GM21515 (cell line): ENCODE results near the gene BNC2.

Experiments used
- ATAC-seq: cut with Tn5 transposase; IDR thresholded peaks from one replicate; pipeline ENCODE4 v1.9.1; 2021; ENCODE audit not compliant: unreplicated experiment

Gene BNC2

DNA sequence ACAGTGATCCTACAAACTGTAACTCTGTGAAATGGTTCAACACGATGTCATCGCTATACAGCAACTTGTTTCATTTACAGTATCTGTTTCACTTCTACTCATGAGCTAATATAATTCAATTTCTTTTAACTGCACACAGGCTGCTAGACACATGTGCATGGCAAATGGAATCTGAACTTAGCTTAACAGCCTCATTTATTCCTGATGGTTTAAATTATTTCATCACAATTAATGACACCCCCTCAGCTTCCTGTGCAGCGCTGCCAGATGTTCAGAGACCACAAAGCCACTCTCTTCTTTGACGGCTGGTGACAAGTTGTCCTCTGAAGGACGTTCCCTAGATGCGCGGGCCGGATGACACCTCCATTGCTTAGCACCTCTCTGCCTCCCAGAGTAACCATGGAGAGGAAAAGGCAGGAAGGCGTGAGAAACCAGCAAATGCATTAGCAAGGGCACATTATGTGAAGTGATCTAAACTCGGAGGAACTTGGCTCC lies 191.1 kb downstream of the BNC2 start:
- no peak for ATAC-seq

DNA sequence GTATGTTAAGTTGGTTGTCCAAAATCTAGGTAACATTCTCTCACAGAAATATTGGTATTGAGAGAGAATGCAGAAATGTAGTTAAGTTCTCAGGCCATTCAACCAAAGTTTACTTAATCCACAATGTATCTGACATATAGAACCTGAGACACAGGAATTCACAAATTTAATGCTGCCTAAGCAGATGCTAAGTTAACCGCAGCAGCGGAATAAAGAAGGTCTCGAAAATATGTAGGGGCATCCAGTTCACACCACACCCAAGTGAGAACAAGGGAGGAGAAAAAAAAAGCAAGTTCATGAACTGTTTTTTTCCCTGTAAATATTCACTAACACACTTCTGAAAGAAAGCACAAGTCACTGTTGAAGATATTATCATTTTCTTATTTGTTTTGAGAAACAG lies 194.0 kb downstream of the BNC2 start:
- no peak for ATAC-seq

DNA sequence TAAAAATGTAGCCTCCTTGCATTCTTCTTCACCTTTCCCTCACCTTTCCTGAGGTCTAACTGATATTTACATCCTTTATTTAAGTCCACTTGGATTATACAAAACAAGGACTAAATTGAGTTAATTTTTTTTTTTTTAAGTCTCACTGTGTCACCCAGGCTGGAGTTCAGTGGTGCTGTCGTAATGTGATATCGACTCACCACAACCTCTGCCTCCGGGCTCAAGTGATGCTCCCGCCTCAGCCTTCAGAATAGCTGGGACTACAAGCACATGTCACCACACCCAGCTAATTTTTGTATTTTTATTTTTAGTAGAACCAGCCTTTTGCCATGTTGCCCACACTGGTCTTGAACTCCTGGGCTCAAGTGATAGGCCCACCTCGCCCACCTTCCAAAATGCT lies 195.3 kb downstream of the BNC2 start:
- no peak for ATAC-seq

DNA sequence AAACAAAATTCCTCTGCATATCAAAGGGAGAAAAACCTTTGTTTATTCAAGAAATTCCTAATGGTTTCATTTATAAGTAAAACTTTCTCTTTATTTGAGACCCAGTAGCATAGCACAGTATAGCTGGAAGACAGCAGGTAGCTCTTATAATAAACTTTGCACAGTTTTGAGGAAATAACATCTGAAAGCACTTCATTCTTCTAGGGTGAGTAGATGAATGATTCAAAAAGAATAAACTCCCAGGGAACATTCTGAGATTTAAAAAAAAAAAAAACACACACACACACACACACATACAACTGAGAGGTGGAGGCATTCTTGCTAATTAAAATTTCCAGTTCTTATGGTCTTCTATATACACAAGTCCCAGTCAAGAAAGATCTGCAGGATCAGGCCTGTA lies 197.3 kb downstream of the BNC2 start:
- ATAC-seq, result no peak

- no peak for ATAC-seq
Measured at GRCh38 chr9:16672501-16672900, 198.0 kb downstream of the BNC2 start.

DNA sequence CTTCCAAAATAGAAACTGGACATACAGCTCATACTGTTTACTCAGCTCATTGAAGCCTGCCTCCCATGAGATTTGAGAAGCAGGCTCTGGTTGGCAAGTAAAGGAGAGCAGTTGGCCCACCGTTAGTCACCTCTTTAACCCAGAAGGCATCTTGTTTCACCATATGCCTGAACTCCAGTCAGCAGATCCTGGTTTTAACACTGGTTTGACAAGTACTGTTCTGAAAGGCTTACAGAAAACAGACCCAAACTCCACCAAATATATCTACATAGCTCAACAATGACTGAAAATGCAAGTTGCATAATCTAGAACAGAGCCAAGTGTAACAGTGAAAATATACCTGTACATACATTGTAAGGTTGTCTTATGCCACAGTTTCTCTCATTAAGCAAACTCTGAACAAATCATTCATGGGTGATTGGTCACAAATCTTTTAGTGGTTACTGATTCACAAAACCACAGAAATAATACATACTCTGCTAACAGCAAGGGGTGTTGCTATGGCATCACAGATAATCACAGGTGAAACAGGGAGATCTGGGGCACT lies 198.8 kb downstream of the BNC2 start:
- ATAC-seq, result no peak

DNA sequence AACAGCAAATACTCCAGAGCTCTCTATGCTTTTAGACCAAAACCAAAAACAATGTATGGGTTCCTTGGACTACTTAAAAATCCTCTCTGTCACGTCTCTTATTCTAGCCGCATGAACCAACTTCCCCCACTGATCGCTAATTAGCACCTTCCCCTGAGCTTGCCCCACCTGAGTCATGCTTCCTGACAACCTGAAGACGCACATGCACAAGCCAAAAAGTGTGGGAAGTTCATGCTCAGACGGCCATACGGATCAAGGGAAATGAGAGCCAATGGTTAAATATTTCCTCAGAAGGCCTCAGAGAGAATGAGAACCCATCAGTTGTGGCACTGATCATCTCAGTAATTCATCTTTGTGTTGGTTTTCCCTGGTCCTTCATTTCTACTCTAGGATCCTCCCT lies 199.7 kb downstream of the BNC2 start:
- no peak for ATAC-seq

DNA sequence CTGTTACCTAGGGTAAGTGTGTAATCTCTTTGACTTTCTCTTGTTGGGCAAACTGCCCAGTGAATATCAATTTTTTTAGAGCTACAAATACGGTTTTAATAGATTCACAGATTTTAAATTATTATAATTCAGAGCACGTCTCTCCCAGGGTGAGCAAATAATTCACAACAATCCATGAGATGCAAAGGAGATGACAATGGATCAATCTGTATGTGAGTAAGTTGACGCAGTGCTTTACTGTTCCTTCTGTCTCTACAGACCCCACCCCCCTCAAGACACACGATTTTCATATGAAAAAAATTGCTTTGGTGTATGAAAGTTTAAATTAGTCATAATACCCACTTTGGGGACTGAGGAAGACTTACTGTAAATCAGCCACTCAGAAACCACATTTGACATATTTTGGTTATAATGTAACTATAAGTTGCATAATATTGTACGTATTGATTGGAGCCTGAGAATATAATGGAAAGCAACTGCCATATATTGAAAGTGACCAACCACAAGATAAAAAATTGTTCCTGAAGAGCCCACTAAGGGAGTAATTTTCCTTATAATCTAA lies 201.7 kb downstream of the BNC2 start:
- ATAC-seq, result no peak

DNA sequence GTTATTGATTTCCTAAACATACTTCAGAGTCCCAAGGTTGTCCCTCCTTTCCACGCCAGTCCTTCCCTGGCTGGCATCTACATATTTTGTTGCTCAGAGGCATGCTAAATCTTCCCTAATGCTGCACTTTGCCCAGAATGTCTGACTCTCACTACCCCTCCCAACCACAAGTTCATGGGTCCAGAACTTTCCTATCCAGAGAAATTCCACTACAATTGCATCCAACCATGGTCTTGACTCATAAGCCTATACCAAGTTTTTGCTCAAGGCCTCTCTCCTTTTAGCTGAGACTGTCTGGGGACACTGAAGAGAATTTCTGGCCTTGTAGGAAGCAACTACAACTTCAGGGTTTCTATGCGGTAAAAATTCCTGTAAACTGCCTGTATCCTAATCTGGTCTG lies 206.3 kb downstream of the BNC2 start:
- ATAC-seq, result no peak

DNA sequence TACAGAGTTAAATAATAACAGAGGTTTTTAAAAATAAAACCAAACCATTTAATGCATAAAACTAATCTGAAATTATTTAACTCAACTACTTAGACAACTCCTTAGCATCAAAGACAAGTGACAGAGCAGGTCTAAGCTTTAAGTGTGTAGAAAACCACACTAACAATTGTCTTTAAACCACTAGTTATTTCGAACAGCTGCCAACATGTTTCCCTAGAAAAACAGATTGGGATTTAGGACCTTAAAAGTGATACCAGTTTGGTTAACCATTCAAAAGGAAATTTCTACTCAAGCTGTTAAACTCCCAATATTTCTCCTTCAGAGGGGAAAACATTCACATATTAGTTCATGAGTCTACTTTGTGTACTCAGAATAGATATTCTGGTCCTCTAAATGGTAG lies 208.7 kb downstream of the BNC2 start:
- no peak for ATAC-seq

DNA sequence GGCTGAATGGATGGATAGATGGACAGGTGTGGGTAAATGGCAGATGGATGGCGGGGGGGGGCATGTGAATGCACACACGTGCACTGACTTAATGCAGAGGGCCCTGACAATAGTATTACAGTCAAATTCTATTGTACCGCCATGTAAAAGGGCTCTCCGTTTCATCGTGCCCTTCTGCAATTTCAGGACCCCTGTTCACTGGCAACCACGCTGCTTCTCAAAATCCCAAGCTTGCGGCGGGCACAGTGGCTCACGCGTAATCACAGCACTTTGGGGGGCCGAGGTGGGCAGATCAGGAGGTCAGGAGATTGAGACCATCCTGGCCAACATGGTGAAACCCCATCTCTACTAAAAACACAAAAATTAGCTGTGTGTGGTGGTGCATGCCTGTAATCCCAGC lies 211.4 kb downstream of the BNC2 start:
- ATAC-seq, result no peak

- no peak for ATAC-seq
Measured at GRCh38 chr9:16656432-16657169, 213.9 kb downstream of the BNC2 start.

DNA sequence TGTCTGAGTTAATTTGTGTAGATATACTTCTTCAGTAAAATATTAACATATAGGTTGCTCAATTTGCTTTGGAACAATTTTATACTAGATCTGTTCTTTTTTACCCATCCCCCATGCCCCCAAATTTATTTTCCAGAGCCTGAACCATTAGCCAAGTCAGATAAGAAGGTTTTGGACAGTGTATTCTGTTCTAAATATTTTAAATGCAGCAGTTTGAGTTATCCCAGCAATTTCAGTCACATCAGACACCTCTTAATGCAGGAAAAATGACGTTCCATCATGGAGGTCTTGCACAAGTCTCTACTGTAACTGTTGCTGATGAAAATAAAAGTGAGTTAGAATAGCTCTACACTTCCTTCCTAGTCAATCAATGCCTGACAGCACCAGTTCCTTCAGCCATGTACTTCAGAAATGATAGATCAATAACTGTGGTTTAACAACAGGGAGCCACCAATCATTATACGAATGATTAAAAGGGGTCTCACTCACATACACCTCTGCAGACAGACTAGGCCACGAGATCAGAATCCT lies 215.8 kb downstream of the BNC2 start:
- no peak for ATAC-seq

GRCh38 chr9:16653491-16654399 lies 216.7 kb downstream of the BNC2 start:
- no peak for ATAC-seq

DNA sequence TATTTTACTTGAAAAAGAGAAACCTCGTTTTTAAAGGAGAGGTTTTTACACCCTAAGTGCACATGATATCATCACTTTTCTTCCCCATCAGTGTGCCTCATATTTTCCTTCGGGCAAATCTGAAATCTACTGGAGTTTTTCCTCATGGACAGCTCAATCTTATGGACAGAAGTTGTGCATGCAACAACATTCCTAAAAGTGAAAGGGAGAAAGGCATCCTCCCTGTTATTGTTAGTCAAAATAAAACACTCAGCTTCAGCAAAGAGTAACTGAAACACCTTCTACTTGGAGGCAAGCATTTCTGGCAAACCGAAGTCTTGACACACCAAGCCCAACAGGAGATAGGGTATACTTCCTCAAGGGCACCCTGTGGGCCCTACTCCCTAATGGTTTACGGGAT lies 217.9 kb downstream of the BNC2 start:
- ATAC-seq, result no peak

DNA sequence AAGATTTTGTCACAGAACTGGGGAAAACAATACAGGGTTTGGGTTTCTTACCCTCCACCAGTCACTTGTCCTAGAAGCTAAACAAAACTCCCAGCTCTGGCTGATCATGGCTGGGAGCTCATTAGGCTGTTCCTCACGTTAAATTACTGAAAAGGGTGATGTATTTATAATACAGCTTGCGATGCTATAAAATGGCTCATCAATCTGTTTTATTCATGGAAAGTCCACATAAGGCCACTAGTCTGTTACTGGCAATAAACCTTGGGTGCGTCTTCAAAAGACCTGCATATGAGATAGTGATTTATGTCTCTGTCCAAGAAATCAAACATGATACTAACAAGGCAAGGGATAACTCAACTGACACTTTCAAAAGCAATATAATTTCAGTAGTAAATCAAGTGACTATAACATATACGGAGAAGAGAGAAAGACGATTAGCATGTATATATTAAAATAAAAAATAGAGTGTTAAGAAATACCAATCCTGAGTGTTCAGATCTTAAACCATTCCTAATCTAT lies 219.0 kb downstream of the BNC2 start:
- no peak for ATAC-seq

DNA sequence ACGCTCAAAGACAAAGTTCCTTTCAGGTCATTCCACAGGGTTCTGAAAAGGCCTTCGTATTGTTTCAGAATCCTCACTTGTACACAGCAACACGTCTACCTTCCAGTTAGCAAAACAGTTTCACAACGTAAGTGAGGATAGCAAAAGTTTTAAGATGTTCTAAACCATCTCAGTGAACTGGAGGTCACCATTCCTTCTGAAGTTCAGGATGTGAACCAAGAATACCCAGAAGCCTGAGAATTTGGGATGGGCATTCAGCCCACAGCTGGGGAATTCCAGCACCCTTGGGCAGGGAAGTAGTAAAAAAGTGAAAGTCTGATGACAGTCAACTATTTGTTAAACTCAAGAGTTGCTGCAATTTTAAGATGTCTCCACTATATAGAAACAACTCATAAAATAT lies 224.5 kb downstream of the BNC2 start:
- ATAC-seq, result no peak

GRCh38 chr9:16642421-16643109 lies 227.9 kb downstream of the BNC2 start:
- ATAC-seq, result no peak

GRCh38 chr9:16640649-16641048 lies 229.8 kb downstream of the BNC2 start:
- ATAC-seq, result no peak

DNA sequence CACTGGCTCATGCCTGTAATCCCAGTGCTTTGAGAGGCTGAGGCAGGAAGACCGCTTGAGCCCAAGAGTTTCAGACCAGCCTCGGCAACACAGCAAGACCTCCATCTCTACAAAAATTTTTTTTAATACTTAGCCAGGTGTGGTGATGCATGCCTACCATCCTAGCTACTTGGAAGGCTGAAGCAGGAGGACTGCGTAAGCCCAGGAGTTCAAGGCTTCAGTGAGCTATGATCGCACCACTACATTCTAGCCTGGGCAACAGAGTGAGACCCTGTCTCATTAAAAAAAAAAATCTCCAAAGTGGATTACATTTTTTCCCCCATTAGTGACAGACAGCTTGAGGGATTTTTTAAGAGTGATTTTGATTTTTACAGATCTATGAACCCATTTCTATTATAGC lies 230.8 kb downstream of the BNC2 start:
- no peak for ATAC-seq

- no peak for ATAC-seq
Measured at GRCh38 chr9:16637911-16638310, 232.6 kb downstream of the BNC2 start.
